ENCODE data around the gene ASIC2. TPM values are rescaled to one million over a fixed set of nuclear protein-coding genes. Genes with fewer than 3 reads are reported as not detected.

Gene ASIC2
- total and polyA plus RNA-seq, 12 donors, result 0.29 to 1.5 (median 0.69) TPM

GRCh38 chr17:33040461-33040860 is 252.6 kb downstream of the ASIC2 start:
- no peak overlapping the region for H3K4me3 ChIP-seq
- no peaks in the 10 kb centered on the region for H3K4me1 ChIP-seq (replicated peaks in 1 of 2)
- intact Hi-C loops (cut with DNase I), result no loop called here
- H3K27me3 ChIP-seq, result no peaks in the 10 kb centered on the region
- H3K27ac ChIP-seq, result no peak overlapping the region
- DNase-seq, result no peak
- no peaks in the 10 kb centered on the region for H3K9me3 ChIP-seq (replicated peaks in 1 of 3)
- H3K36me3 ChIP-seq (replicated peaks in 1 of 2), result no peaks in the 10 kb centered on the region
- 33 to 64% (median 37%) methylated on average over 4 of the region's 4 CpGs for WGBS, 4 donors
- no peak for TF ChIP-seq CTCF (IDR thresholded peaks at IDR 0.05)
- TF ChIP-seq POLR2A (IDR thresholded peaks at IDR 0.05), result no peak

DNA sequence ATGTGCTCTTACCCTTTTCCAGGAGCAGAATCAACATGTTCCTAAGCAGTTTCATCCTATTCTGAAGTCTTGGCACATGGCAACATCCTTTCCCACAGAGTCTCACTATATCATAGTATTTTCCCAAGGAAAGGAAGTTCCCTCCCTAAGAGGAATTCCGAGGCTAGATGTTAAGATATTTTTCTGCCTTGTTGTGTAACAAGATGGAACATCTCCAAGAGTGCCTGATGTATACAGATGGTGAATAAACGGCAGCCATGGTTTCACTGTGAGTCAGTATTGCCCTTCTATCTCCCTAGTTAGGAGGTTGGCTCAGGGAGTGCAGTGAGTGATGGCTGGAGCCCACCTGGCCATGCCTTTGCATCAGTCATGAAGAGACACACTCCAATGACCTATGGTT is 253.2 kb downstream of the ASIC2 start:
- TF ChIP-seq POLR2A (IDR thresholded peaks at IDR 0.05), result no peak
- TF ChIP-seq CTCF (IDR thresholded peaks at IDR 0.05), result no peak
- no peaks in the 10 kb centered on the region for H3K27me3 ChIP-seq

DNA sequence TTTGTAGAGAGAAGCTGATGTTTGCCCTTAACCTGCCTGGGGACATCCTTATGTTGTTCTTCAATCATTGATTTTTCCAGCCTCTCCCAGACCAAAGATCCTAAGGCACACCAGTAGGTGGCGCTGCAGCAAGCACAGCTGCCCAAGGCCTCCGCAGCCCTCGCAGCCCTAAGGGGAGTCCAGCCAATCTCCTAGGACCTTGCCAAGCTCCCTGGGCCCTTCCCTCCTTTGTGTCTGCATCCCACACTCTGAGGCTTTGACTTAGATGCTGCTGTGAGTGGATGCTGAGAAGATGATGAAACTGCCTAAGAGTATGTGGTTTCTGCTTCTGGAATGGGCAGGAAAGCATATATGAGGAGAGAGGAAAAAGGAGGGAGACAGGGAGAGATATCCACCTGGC is 254.4 kb downstream of the ASIC2 start:
- no peak for TF ChIP-seq POLR2A (IDR thresholded peaks at IDR 0.05)
- TF ChIP-seq CTCF (IDR thresholded peaks at IDR 0.05), result peak; percentile 40 to 64 (median 54)
- Histone ChIP-seq H3K4me3 (no peak overlapping the region), H3K27ac (no peak overlapping the region), H3K27me3 (peaks cover 5% of the 10 kb centered on the region), H3K9me3 (replicated peaks in 1 of 3) (no peaks in the 10 kb centered on the region), H3K36me3 (replicated peaks in 1 of 2) (no peaks in the 10 kb centered on the region), H3K4me1 (replicated peaks in 1 of 2) (no peaks in the 10 kb centered on the region)
- peak in 6 of 7 donors; percentile 30 to 59 (median 45) for DNase-seq
- 6 to 9% (median 7%) methylated on average over 3 of the region's 3 CpGs for WGBS, 4 donors
- intact Hi-C loops (cut with DNase I), result loop anchor here in 1 of 2 donors (10.0 kb wide), 1 partner anchor 636 kb away; no protein-coding TSS in a partner anchor

More for the DNA sequence above, 253.2 kb downstream of the ASIC2 start:
- Histone ChIP-seq H3K27ac (no peak overlapping the region), H3K9me3 (replicated peaks in 1 of 3) (no peaks in the 10 kb centered on the region), H3K4me1 (replicated peaks in 1 of 2) (no peaks in the 10 kb centered on the region), H3K36me3 (replicated peaks in 1 of 2) (no peaks in the 10 kb centered on the region), H3K4me3 (no peak overlapping the region)
- intact Hi-C loops (cut with DNase I), result loop anchor here in 1 of 2 donors (10.0 kb wide), 1 partner anchor 635 kb away; no protein-coding TSS in a partner anchor
- 17 to 26% (median 21%) methylated on average over 2 of the region's 2 CpGs for WGBS, 4 donors
- DNase-seq, result no peak

GRCh38 chr17:33033176-33033575 is 259.9 kb downstream of the ASIC2 start:
- H3K4me1 ChIP-seq (replicated peaks in 1 of 2), result no peaks in the 10 kb centered on the region
- peak in 1 of 7 donors; percentile 14 for DNase-seq
- H3K9me3 ChIP-seq (replicated peaks in 1 of 3), result no peaks in the 10 kb centered on the region
- H3K27me3 ChIP-seq, result peaks cover 23% of the 10 kb centered on the region
- no peaks in the 10 kb centered on the region for H3K36me3 ChIP-seq (replicated peaks in 1 of 2)
- WGBS, 4 donors, result 91 to 93% methylated on average over 4 of the region's 4 CpGs; no CpG with 5 or more reads in 2 of the 4 donors
- H3K27ac ChIP-seq, result no peak overlapping the region
- H3K4me3 ChIP-seq, result no peak overlapping the region
- intact Hi-C loops (cut with DNase I), result loop anchor here in 1 of 2 donors (10.0 kb wide), 1 partner anchor 642 kb away; no protein-coding TSS in a partner anchor
- no peak for TF ChIP-seq CTCF (IDR thresholded peaks at IDR 0.05)
